Activated T-helper 1 cell treated with anti-CD3 and anti-CD28 coated beads, Interleukin-2, amount 50 U/mL, for 16 hours (primary cell): ENCODE data around the gene AGFG2.
"Not testable (repeated sequence)": the region's sequence is repeated elsewhere in the genome, so short reads cannot be mapped to it uniquely, and the experiment has no call there.

Source experiments
- DNase-seq, 2 donors: peaks; one replicate each; pipeline ENCODE4 v3.0.0-alpha.2; 2020; ENCODE audit warnings: low read depth in 1 of 2, low spot score in 1 of 2

AGFG2 gene, protein sequence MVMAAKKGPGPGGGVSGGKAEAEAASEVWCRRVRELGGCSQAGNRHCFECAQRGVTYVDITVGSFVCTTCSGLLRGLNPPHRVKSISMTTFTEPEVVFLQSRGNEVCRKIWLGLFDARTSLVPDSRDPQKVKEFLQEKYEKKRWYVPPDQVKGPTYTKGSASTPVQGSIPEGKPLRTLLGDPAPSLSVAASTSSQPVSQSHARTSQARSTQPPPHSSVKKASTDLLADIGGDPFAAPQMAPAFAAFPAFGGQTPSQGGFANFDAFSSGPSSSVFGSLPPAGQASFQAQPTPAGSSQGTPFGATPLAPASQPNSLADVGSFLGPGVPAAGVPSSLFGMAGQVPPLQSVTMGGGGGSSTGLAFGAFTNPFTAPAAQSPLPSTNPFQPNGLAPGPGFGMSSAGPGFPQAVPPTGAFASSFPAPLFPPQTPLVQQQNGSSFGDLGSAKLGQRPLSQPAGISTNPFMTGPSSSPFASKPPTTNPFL

DNA sequence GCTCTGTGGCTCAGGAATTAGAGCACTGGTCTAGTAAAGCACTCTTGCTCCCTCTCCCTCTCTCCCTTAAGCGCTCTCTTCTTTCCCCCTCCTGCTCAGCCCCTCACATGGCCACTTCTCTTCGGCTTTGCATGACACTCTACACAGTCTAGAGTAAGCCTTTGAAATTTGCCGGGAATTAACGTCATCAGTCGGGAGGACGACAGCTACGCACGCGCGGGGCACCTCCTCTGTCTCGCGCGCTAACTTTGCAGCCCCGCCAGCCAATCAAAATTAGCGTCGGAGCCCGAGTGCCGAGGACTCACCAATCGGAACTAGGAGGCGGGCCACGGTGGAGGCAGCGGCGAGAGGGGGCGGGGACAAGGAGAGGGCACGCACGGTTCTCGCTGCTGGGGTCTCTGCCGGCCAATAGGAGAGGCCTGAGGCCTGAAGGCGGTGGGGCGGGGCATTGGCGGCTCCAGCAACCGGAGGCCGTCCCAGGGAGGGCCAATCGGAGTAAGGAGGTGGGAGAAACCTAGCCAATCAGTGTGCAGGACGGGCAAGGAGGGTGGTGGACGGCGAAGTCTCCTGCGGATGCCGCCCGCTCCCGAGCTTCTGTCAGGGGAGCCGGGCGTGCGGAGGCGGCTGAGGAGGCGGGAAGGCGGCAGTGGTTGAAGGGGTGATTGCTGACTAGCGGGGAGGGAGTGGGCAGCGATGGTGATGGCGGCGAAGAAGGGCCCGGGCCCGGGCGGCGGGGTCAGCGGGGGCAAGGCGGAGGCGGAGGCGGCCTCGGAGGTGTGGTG, at the start of gene AGFG2:
Gene AGFG2, plus strand, starts transcription at position 550 of the 782 bp plus-strand sequence. Its CDS starts 144 bp downstream, at position 694.
- peak; percentile 100 for DNase-seq

GRCh38 chr7:100489824-100490223, 49.2 kb upstream of the AGFG2 start:
- no peak for DNase-seq

- DNase-seq, result no peak
These were observed 48.4 kb upstream of the AGFG2 start for GRCh38 chr7:100490483-100491191.

DNA sequence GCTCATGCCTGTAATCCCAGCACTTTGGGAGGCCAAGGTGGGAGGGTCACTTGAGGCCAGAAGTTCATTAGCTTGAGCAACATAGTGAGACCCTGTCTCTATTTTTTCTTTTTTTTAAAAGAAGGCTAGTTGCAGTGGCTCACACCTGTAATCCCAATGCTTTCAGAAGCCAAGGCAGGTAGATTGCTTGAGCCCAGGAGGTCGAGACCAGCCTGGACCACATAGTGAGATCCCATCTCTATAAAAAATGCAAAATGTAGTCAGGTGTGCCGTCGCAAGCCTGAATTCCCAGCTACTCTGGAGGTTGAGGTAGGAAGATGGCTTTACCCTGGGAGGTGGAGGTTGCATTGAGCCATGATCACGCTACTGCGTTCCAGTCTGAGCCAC, 47.8 kb upstream of the AGFG2 start:
- DNase-seq, result no peak

GRCh38 chr7:100492738-100493475, 46.1 kb upstream of the AGFG2 start:
- no peak for DNase-seq

- DNase-seq, result peak in 1 of 2 donors; percentile 49
These were observed 45.3 kb upstream of the AGFG2 start for GRCh38 chr7:100493476-100494264.

- DNase-seq, result no peak
These were observed 42.5 kb upstream of the AGFG2 start for GRCh38 chr7:100496509-100496908.

DNA sequence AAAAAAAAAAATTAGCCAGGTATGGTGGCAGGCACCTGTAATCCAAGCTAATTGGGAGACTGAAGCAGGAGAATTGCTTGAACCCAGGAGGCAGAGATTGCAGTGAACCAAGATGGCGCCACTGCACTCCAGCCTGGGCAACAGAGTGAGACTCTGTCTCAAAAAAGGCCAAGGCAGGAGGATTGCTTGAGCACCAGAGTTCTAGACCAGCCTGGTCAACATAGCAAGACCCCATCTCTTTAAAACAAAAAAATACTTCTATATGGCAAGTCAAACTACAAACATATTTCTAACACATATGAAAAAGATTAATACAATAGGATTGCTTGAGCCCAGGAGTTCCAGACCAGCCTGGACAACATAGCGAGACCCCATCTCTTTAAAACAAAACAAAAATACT, 38.3 kb upstream of the AGFG2 start:
- not testable (repeated sequence) for DNase-seq

DNA sequence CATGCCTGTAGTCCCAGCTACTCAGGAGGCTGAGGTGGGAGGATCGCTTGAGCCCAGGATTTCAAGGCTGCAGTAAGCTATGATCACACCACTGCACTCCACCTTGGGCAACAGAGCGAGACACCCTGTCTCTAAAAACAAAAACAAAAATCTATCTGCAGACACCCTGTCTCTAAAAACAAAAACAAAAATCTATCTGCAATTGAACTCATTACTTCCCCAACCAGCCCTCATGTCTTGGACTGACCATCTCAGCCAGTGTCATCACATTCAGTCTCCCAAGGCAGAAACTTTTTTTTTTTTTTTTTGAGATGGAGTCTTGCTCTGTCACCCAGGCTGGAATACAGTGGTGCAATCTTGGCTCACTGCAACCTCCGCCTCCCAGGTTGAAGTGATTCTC, 35.0 kb upstream of the AGFG2 start:
- not testable (repeated sequence) for DNase-seq

DNA sequence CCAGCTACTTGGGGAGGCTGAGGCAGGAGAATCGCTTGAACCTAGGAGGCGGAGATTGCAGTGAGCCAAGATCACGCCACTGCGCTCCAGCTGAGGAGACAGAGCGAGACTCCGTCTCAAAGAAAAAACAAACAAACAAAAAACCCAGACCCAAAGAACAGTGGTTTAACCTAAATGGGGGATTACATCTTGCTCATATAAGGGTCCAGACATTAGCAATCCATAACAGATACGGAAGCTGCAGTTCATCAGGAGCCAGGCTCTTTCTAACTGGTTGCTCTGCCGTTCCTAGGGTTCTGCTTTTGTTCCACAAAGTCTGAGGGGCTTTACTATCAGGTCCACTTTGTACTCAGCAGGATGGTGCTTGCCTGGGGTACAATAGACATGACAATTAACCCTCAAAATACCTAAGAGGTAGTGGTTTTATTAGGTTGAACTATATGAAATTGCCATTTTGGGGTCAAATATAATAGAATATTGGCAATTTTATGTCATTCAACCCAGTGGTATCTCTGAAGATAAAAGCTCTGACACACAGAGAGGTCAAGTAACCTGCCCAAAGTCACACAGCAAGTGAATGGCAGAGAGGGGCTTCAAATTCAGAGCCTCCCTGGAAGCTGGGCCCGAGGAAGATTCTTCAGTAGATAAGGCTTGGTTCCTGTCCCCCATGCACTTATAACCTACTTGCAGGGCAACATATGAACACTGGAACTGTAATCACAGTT, 34.0 kb upstream of the AGFG2 start:
- no peak for DNase-seq

GRCh38 chr7:100506356-100506923, 32.6 kb upstream of the AGFG2 start:
- no peak for DNase-seq

DNA sequence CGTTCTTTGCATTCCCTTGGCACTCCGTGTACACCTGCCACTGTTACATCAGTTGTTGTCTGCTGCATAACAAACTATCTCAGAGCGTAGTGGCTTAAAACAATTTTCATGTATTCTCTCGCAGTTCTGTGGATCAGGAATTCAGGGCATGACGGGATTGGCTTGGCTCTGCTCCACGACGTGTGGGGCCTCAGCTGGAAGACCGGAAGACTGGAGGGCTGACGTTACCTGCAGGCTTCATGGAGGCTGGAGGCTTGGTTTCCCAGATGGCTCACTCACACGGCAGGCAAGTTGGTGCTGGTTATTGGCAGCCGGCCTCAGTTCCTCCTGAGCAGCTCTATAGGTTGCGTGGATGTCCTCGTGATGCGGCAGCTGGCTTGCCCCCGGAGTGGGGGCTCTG, 29.8 kb upstream of the AGFG2 start:
- DNase-seq, result no peak

GRCh38 chr7:100510437-100511239, 28.4 kb upstream of the AGFG2 start:
- DNase-seq, result no peak

GRCh38 chr7:100513212-100513810, 25.7 kb upstream of the AGFG2 start:
- no peak for DNase-seq

DNA sequence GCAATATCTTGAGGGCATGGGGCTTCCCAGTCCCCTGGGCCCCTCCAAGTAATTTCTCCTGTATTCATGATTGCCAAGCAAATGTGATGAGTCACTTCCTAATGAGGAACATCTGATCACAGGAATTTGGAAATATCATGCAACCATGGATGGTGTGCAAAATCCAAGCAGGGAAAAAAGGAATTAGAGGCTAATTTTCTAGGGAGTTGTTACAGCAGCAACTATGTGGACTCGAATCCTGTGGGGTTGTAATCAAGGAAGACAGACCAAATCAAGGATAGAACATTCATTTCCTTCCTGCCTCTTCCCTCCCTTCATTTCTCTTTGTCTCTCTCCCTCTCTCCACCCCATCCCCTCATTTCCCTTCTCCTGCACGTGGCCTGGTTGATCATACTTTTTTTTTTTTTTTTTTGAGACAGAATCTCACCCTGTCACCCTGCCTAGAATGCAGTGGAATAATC, 23.9 kb upstream of the AGFG2 start:
- DNase-seq, result no peak

- peak in 1 of 2 donors; percentile 26 for DNase-seq
These were observed 22.7 kb upstream of the AGFG2 start for GRCh38 chr7:100516135-100516812.

GRCh38 chr7:100517305-100517704, 21.7 kb upstream of the AGFG2 start:
- no peak for DNase-seq
